SK-N-MC (cell line): ENCODE measurements around the gene PELI2.

Source experiments
- DNase-seq: peaks from one replicate; pipeline ENCODE4 v3.0.0-alpha.2; 2011; ENCODE audit warnings: low read depth, low spot score
- H3K27ac ChIP-seq: fragments of 200-600 bp; sonication (generic); 2 replicates; pipeline ENCODE4 v1.5.1; 2016; ENCODE audit warnings: mixed run types
- H3K36me3 ChIP-seq: fragments of 200-600 bp; sonication (generic); 2 replicates; pipeline ENCODE4 v1.6.1; 2017; ENCODE audit warnings: antibody characterized with exemption, low read length, mixed read lengths; ENCODE audit not compliant: insufficient read depth
- H3K4me3 ChIP-seq: fragments of 200-600 bp; sonication (generic); 2 replicates; pipeline ENCODE4 v1.5.1; 2016
- H3K9ac ChIP-seq: fragments of 200-600 bp; sonication (generic); 2 replicates; pipeline ENCODE4 v1.8.0; 2017; ENCODE audit warnings: mixed run types, mixed read lengths; ENCODE audit not compliant: insufficient read length
- H3K9me3 ChIP-seq: fragments of 200-600 bp; sonication (generic); 2 replicates; pipeline ENCODE4 v1.6.1; 2017; ENCODE audit warnings: low read depth, mild to moderate bottlenecking, antibody characterized with exemption, low read length, moderate library complexity, mixed read lengths
- EZH2 ChIP-seq: fragments of 200-600 bp; sonication (generic); IDR thresholded peaks from one replicate; pipeline ENCODE4 v1.6.1; 2017; ENCODE audit warnings: antibody characterized with exemption
- FOXP2 ChIP-seq: optimal IDR thresholded peaks from 2 replicates; pipeline ENCODE3; 2011; ENCODE audit warnings: mild to moderate bottlenecking, moderate library complexity; ENCODE audit not compliant: insufficient read depth; ENCODE audit errors: extremely low read length, control extremely low read depth
- POLR2AphosphoS5 ChIP-seq: IDR thresholded peaks from 2 replicates; pipeline ENCODE4 v1.6.1; 2012; ENCODE audit warnings: mild to moderate bottlenecking, low read depth, low read length, borderline replicate concordance

PELI2 gene

DNA sequence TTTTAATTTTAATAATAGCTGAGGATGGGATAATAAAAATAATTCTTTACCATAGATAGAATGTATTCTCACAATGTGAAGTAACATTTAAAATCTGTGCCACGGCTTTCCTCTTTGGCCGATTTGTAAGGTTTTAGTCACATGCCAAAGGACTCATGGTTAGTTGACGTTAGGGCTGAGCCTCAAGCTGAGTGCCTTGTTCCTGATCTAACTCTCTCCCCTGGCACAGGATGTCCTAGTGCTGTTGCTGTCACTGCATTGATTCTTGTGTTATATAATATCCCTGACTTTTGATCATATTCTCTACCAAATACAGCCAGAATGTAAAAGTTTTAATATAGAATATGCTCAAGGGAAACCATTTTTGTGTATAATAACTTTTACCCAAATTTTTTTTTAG, 144.3 kb downstream of the PELI2 start:
- no peak overlapping the region for H3K9ac ChIP-seq
- no peak for DNase-seq
- no peak overlapping the region for H3K4me3 ChIP-seq
- H3K36me3 ChIP-seq: peaks cover 4% of the 10 kb centered on the region; the same call in 1 of the 2 replicates
- TF ChIP-seq POLR2AphosphoS5 (no peak), EZH2 (no peak), FOXP2 (no peak)
- H3K9me3 ChIP-seq: no peaks in the 10 kb centered on the region; the same call in 1 of the 2 replicates
- no peak overlapping the region for H3K27ac ChIP-seq

GRCh38 chr14:56268039-56268438, 149.8 kb downstream of the PELI2 start:
- Histone ChIP-seq H3K4me3 (no peak overlapping the region), H3K9me3 (no peaks in the 10 kb centered on the region; the same call in 1 of the 2 replicates), H3K9ac (no peak overlapping the region), H3K27ac (no peak overlapping the region), H3K36me3 (no peaks in the 10 kb centered on the region; the same call in 1 of the 2 replicates)
- no peak for DNase-seq
- TF ChIP-seq EZH2: no peak
- TF ChIP-seq POLR2AphosphoS5: no peak
- no peak for TF ChIP-seq FOXP2

DNA sequence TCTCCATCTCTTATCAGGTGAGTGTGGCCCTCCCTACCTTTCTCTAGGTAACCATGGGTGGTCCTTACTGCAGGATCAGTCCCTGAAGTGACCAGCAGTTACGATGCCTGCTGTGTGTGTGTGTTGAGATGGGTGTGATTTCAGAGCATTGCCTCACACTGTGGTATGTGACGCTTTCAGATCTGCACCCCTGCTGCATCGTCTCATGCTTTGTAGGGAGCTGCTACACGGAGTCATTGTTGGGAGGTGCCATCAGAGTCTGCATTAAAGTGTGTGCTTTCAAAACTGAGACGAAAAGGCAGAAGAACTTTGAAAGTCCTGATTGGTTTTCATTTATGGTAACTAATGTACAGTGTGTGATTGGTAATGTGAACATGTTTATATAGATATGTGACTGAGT, 150.5 kb downstream of the PELI2 start:
- no peak for TF ChIP-seq POLR2AphosphoS5
- no peak for TF ChIP-seq EZH2
- no peak for TF ChIP-seq FOXP2
- H3K4me3 ChIP-seq: no peak overlapping the region

GRCh38 chr14:56270921-56271320, 152.7 kb downstream of the PELI2 start:
- no peak for DNase-seq
- Histone ChIP-seq H3K27ac (no peak overlapping the region), H3K4me3 (no peak overlapping the region), H3K9ac (no peak overlapping the region), H3K9me3 (no peaks in the 10 kb centered on the region), H3K36me3 (no peaks in the 10 kb centered on the region; the same call in 1 of the 2 replicates)
- TF ChIP-seq EZH2 (no peak), POLR2AphosphoS5 (no peak), FOXP2 (no peak)

More for the DNA sequence above, 150.5 kb downstream of the PELI2 start:
- Histone ChIP-seq H3K36me3 (no peaks in the 10 kb centered on the region; the same call in 1 of the 2 replicates), H3K27ac (no peak overlapping the region), H3K9ac (no peak overlapping the region), H3K9me3 (no peaks in the 10 kb centered on the region; the same call in 1 of the 2 replicates)
- DNase-seq: no peak

- Histone ChIP-seq H3K36me3 (peaks cover 9% of the 10 kb centered on the region), H3K9me3 (no peaks in the 10 kb centered on the region), H3K9ac (no peak overlapping the region), H3K4me3 (no peak overlapping the region), H3K27ac (no peak overlapping the region)
- TF ChIP-seq FOXP2 (no peak), POLR2AphosphoS5 (no peak), EZH2 (no peak)
- no peak for DNase-seq
Measured at GRCh38 chr14:56271970-56272369, 153.8 kb downstream of the PELI2 start.

- Histone ChIP-seq H3K9me3 (no peaks in the 10 kb centered on the region), H3K4me3 (no peak overlapping the region), H3K9ac (no peak overlapping the region), H3K27ac (no peak overlapping the region), H3K36me3 (peaks cover 9% of the 10 kb centered on the region)
- TF ChIP-seq EZH2: no peak
- no peak for TF ChIP-seq POLR2AphosphoS5
- no peak for TF ChIP-seq FOXP2
- no peak for DNase-seq
Measured at GRCh38 chr14:56273155-56273554, 154.9 kb downstream of the PELI2 start.

DNA sequence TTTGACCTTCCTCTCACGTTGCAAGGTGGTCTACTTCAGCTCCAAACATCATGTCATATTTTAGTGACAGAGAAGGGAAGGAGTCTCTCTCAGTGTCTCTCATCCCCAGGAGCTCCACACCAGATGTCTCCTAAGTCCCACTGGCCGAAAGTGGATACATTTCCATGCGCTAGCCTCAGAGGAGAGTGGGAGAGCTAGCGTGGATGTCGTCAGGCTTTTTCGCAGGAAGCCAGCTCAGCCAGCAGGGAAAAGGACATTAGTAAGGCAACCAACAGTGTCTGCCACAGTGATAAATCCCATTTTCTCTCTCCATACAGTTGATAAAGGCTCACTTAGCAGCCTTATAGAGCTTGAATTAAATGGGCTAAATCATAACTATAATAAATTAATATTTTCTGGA, 155.7 kb downstream of the PELI2 start:
- Histone ChIP-seq H3K27ac (no peak overlapping the region), H3K4me3 (no peak overlapping the region), H3K9me3 (no peaks in the 10 kb centered on the region), H3K36me3 (peaks cover 9% of the 10 kb centered on the region), H3K9ac (no peak overlapping the region)
- TF ChIP-seq EZH2 (no peak), FOXP2 (no peak), POLR2AphosphoS5 (no peak)
- DNase-seq: no peak

- Histone ChIP-seq H3K36me3 (peaks cover 9% of the 10 kb centered on the region), H3K27ac (no peak overlapping the region), H3K9me3 (no peaks in the 10 kb centered on the region), H3K9ac (no peak overlapping the region), H3K4me3 (no peak overlapping the region)
- TF ChIP-seq FOXP2 (no peak), EZH2 (no peak), POLR2AphosphoS5 (no peak)
- DNase-seq: no peak
Measured at GRCh38 chr14:56274556-56274955, 156.3 kb downstream of the PELI2 start.

- Histone ChIP-seq H3K27ac (no peak overlapping the region), H3K4me3 (no peak overlapping the region), H3K36me3 (peaks cover 12% of the 10 kb centered on the region), H3K9me3 (no peaks in the 10 kb centered on the region), H3K9ac (no peak overlapping the region)
- TF ChIP-seq FOXP2 (no peak), EZH2 (no peak)
- no peak for DNase-seq
Measured at GRCh38 chr14:56276108-56276507, 157.9 kb downstream of the PELI2 start.

DNA sequence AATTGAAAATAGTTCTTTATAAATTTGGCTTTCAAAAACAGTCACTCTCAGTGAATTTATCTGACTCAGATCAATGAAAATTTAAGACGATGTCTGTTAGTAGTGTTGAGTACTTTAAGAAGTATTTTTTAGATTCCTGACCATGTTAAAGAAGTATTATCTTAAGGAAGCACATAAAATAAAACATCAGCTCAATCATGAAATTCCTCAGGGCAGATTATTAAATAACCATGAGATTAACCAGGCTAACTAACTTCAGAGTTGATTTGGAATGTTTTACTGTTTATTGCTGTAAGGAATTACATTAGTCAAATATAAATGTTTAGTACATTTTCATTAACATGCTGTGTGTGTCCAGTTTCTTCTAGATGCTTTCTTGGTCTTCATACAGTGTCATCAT, 160.2 kb downstream of the PELI2 start:
- Histone ChIP-seq H3K36me3 (peaks cover 18% of the 10 kb centered on the region), H3K27ac (no peak overlapping the region), H3K9me3 (no peaks in the 10 kb centered on the region), H3K9ac (no peak overlapping the region), H3K4me3 (no peak overlapping the region)
- no peak for TF ChIP-seq POLR2AphosphoS5
- TF ChIP-seq FOXP2: no peak
- no peak for TF ChIP-seq EZH2
- no peak for DNase-seq
